Muscle layer of duodenum (tissue), 2 donors: ENCODE measurements around the gene TADA3.
"Not testable (repeated sequence)": the region's sequence is repeated elsewhere in the genome, so short reads cannot be mapped to it uniquely, and the experiment has no call there.

Source experiments
- H3K27ac ChIP-seq: one replicate; pipeline ENCODE4 v1.7.0; 2013; ENCODE audit warnings: mild to moderate bottlenecking, low read length
- H3K27me3 ChIP-seq: one replicate; pipeline ENCODE4 v1.7.0; 2013; ENCODE audit warnings: low read depth, mild to moderate bottlenecking, control low read depth, low read length
- H3K36me3 ChIP-seq, 2 donors: one replicate each; pipeline ENCODE4 v1.7.0; 2013; ENCODE audit warnings: low read length in 2 of 2, control low read depth in 1 of 2, mild to moderate bottlenecking in 1 of 2; ENCODE audit not compliant: insufficient read depth in 2 of 2, control insufficient read depth in 1 of 2
- H3K4me1 ChIP-seq, 2 donors: one replicate each; pipeline ENCODE4 v1.7.0; 2013; ENCODE audit warnings: low read length in 2 of 2, mild to moderate bottlenecking in 2 of 2, control low read depth in 1 of 2, moderate library complexity in 1 of 2; ENCODE audit not compliant: insufficient read depth in 2 of 2, control insufficient read depth in 1 of 2
- H3K4me3 ChIP-seq, 2 donors: one replicate each; pipeline ENCODE4 v1.7.0; 2013; ENCODE audit warnings: low read length in 2 of 2, low read depth in 1 of 2, mild to moderate bottlenecking in 1 of 2
- H3K9me3 ChIP-seq, 2 donors: one replicate each; pipeline ENCODE4 v1.7.0; 2013; ENCODE audit warnings: low read length in 2 of 2, control low read depth in 1 of 2, mild to moderate bottlenecking in 1 of 2; ENCODE audit not compliant: control insufficient read depth in 1 of 2
- donor health status: healthy.

Gene TADA3

GRCh38 chr3:9781978-9782603 lies 10.2 kb downstream of the TADA3 start:
- Histone ChIP-seq H3K4me3 (no peak overlapping the region), H3K36me3 (peaks cover 40 to 71% of the 10 kb centered on the region in 2 donors), H3K27me3 (no peaks in the 10 kb centered on the region), H3K9me3 (no peaks in the 10 kb centered on the region), H3K4me1 (peaks cover 19 to 23% of the 10 kb centered on the region in 2 donors), H3K27ac (no peak overlapping the region)

- Histone ChIP-seq H3K27ac (no peak overlapping the region), H3K9me3 (no peaks in the 10 kb centered on the region), H3K4me1 (peaks cover 20 to 24% of the 10 kb centered on the region in 2 donors), H3K4me3 (no peak overlapping the region), H3K36me3 (peaks cover 36 to 66% of the 10 kb centered on the region in 2 donors), H3K27me3 (no peaks in the 10 kb centered on the region)
Observed at GRCh38 chr3:9781551-9781950, 10.7 kb downstream of the TADA3 start.

GRCh38 chr3:9780910-9781309 lies 11.4 kb downstream of the TADA3 start:
- Histone ChIP-seq H3K27ac (no peak overlapping the region), H3K4me1 (peaks cover 20 to 24% of the 10 kb centered on the region in 2 donors), H3K36me3 (peaks cover 32 to 59% of the 10 kb centered on the region in 2 donors), H3K9me3 (no peaks in the 10 kb centered on the region), H3K4me3 (no peak overlapping the region), H3K27me3 (no peaks in the 10 kb centered on the region)

GRCh38 chr3:9780458-9780812 lies 11.8 kb downstream of the TADA3 start:
- no peaks in the 10 kb centered on the region for H3K9me3 ChIP-seq
- H3K27ac ChIP-seq = peak overlapping the region; percentile 16
- H3K27me3 ChIP-seq = no peaks in the 10 kb centered on the region
- H3K36me3 ChIP-seq = peaks cover 29 to 55% of the 10 kb centered on the region in 2 donors
- H3K4me1 ChIP-seq = peaks cover 20 to 24% of the 10 kb centered on the region in 2 donors
- H3K4me3 ChIP-seq = no peak overlapping the region

GRCh38 chr3:9779721-9780457 lies 12.4 kb downstream of the TADA3 start:
- Histone ChIP-seq H3K4me3 (no peak overlapping the region), H3K9me3 (no peaks in the 10 kb centered on the region), H3K36me3 (peaks cover 24 to 49% of the 10 kb centered on the region in 2 donors), H3K27me3 (no peaks in the 10 kb centered on the region), H3K27ac (peak overlapping the region; percentile 16), H3K4me1 (peaks cover 20 to 24% of the 10 kb centered on the region in 2 donors)

- H3K4me3 ChIP-seq = no peak overlapping the region
- peaks cover 20 to 24% of the 10 kb centered on the region in 2 donors for H3K4me1 ChIP-seq
- no peak overlapping the region for H3K27ac ChIP-seq
- H3K9me3 ChIP-seq = no peaks in the 10 kb centered on the region
- peaks cover 22 to 47% of the 10 kb centered on the region in 2 donors for H3K36me3 ChIP-seq
- H3K27me3 ChIP-seq = no peaks in the 10 kb centered on the region
Observed at GRCh38 chr3:9779075-9779593, 13.1 kb downstream of the TADA3 start.

- Histone ChIP-seq H3K27ac (no peak overlapping the region), H3K36me3 (peaks cover 17 to 40% of the 10 kb centered on the region in 2 donors), H3K4me1 (peaks cover 20 to 24% of the 10 kb centered on the region in 2 donors), H3K4me3 (no peak overlapping the region), H3K27me3 (no peaks in the 10 kb centered on the region), H3K9me3 (no peaks in the 10 kb centered on the region)
Observed at GRCh38 chr3:9778143-9779074, 13.9 kb downstream of the TADA3 start.

- no peak overlapping the region for H3K27ac ChIP-seq
- peaks cover 20 to 24% of the 10 kb centered on the region in 2 donors for H3K4me1 ChIP-seq
- H3K27me3 ChIP-seq = no peaks in the 10 kb centered on the region
- H3K9me3 ChIP-seq = no peaks in the 10 kb centered on the region
- no peak overlapping the region for H3K4me3 ChIP-seq
- peaks cover 11 to 35% of the 10 kb centered on the region in 2 donors for H3K36me3 ChIP-seq
Observed at GRCh38 chr3:9777694-9778021, 14.6 kb downstream of the TADA3 start.

- Histone ChIP-seq H3K9me3 (no peaks in the 10 kb centered on the region), H3K27ac (no peak overlapping the region), H3K27me3 (no peaks in the 10 kb centered on the region), H3K4me3 (no peak overlapping the region), H3K36me3 (peaks cover 6 to 29% of the 10 kb centered on the region in 2 donors), H3K4me1 (peaks cover 20 to 24% of the 10 kb centered on the region in 2 donors)
Observed at GRCh38 chr3:9776896-9777693, 15.2 kb downstream of the TADA3 start.

- H3K9me3 ChIP-seq, H3K27ac ChIP-seq, H3K4me3 ChIP-seq, H3K36me3 ChIP-seq, H3K27me3 ChIP-seq: not testable (repeated sequence)
- peaks cover 21 to 36% of the 10 kb centered on the region in 2 donors for H3K4me1 ChIP-seq
Observed at GRCh38 chr3:9771007-9771406, 21.3 kb downstream of the TADA3 start.
